ENCODE measurements around the gene KCNQ1OT1.
"Not testable (repeated sequence)": the region's sequence is repeated elsewhere in the genome, so short reads cannot be mapped to it uniquely, and the experiment has no call there.

KCNQ1OT1 gene

GRCh38 chr11:2651054-2651617 lies 48.7 kb downstream of the KCNQ1OT1 start:
- no peak for DNase-seq

GRCh38 chr11:2650343-2650867 lies 49.4 kb downstream of the KCNQ1OT1 start:
- DNase-seq, result no peak

- no peak for DNase-seq
Measured at GRCh38 chr11:2649848-2650247, 49.9 kb downstream of the KCNQ1OT1 start.

GRCh38 chr11:2649400-2649799 lies 50.4 kb downstream of the KCNQ1OT1 start:
- no peak for DNase-seq

GRCh38 chr11:2647953-2648352 lies 51.8 kb downstream of the KCNQ1OT1 start:
- DNase-seq, result no peak

GRCh38 chr11:2647167-2647566 lies 52.6 kb downstream of the KCNQ1OT1 start:
- DNase-seq, result no peak

- no peak for DNase-seq
Measured at GRCh38 chr11:2645779-2646118, 54.0 kb downstream of the KCNQ1OT1 start.

- DNase-seq, result no peak
Measured at GRCh38 chr11:2644844-2645778, 54.7 kb downstream of the KCNQ1OT1 start.

GRCh38 chr11:2643746-2644145 lies 56.0 kb downstream of the KCNQ1OT1 start:
- DNase-seq, result no peak

GRCh38 chr11:2641623-2642022 lies 58.2 kb downstream of the KCNQ1OT1 start:
- no peak for DNase-seq

GRCh38 chr11:2639763-2640162 lies 60.0 kb downstream of the KCNQ1OT1 start:
- DNase-seq, result not testable (repeated sequence)

GRCh38 chr11:2631161-2631560 lies 68.6 kb downstream of the KCNQ1OT1 start:
- no peak for DNase-seq

- no peak for DNase-seq
Measured at GRCh38 chr11:2630679-2631078, 69.1 kb downstream of the KCNQ1OT1 start.

- DNase-seq, result no peak
Measured at GRCh38 chr11:2625183-2625582, 74.6 kb downstream of the KCNQ1OT1 start.

GRCh38 chr11:2621894-2622293 lies 77.9 kb downstream of the KCNQ1OT1 start:
- no peak for DNase-seq

GRCh38 chr11:2612884-2613571 lies 86.8 kb downstream of the KCNQ1OT1 start:
- no peak for DNase-seq

- DNase-seq, result no peak
Measured at GRCh38 chr11:2609345-2609744, 90.4 kb downstream of the KCNQ1OT1 start.

GRCh38 chr11:2599561-2600189 lies 100.1 kb downstream of the KCNQ1OT1 start:
- DNase-seq, result no peak

GRCh38 chr11:2595204-2595603 lies 104.6 kb downstream of the KCNQ1OT1 start:
- no peak for DNase-seq

- DNase-seq, result no peak
Measured at GRCh38 chr11:2594267-2594666, 105.5 kb downstream of the KCNQ1OT1 start.

GRCh38 chr11:2593393-2593950 lies 106.3 kb downstream of the KCNQ1OT1 start:
- DNase-seq, result no peak

- no peak for DNase-seq
Measured at GRCh38 chr11:2592559-2593392, 107.0 kb downstream of the KCNQ1OT1 start.

Measured in NCI-H1417 treated with DMSO at 0.1 percent for 48 hours (cell line).